Gastrocnemius medialis (tissue), 4 donors: ENCODE results near the gene AGAP1. TPM values are rescaled to one million over a fixed set of nuclear protein-coding genes. Genes with fewer than 3 reads are reported as not detected.

Experiments used
- ATAC-seq, 2 donors: fragments of 150-250 bp; one replicate each; pipeline ENCODE4 v1.9.1; 2016
- DNase-seq, 2 donors: peaks; one replicate each; pipeline ENCODE4 v3.0.0-alpha.2; 2019
- H3K27ac ChIP-seq, 4 donors: fragments of 200-600 bp; sonication (generic); 1 replicate in 1 of 4; 2 replicates in 3 of 4; pipeline ENCODE4 v1.5.1; 2016 to 2018; ENCODE audit warnings: mild to moderate bottlenecking in 2 of 4, moderate library complexity in 1 of 4
- H3K27me3 ChIP-seq, 3 donors: fragments of 200-600 bp; sonication (generic) in 2 of 3; 1 replicate in 1 of 3; 2 replicates in 2 of 3; pipeline versions ENCODE4 v1.5.1 to v1.6.0; 2016 to 2019; ENCODE audit warnings: mild to moderate bottlenecking in 1 of 3, moderate library complexity in 1 of 3
- H3K36me3 ChIP-seq, 2 donors: fragments of 200-600 bp; sonication (generic) in 1 of 2; one replicate each; pipeline ENCODE4 v1.5.1; 2017 to 2018
- H3K4me1 ChIP-seq, 2 donors: fragments of 200-600 bp; sonication (generic) in 1 of 2; one replicate each; pipeline ENCODE4 v1.5.1; 2016 to 2017; ENCODE audit warnings: mild to moderate bottlenecking in 2 of 2
- H3K4me3 ChIP-seq, 4 donors: fragments of 200-600 bp; sonication (generic) in 3 of 4; 1 replicate in 1 of 4; 2 replicates in 3 of 4; pipeline ENCODE4 v1.5.1; 2016 to 2019; ENCODE audit warnings: mild to moderate bottlenecking in 2 of 4
- H3K9me3 ChIP-seq, 3 donors: fragments of 200-600 bp; sonication (generic) in 2 of 3; 1 replicate in 1 of 3; 2 replicates in 2 of 3; pipeline ENCODE4 v1.5.1; 2016 to 2019
- POLR2A ChIP-seq, 2 donors: fragments of 450-650 bp; IDR thresholded peaks; one replicate each; pipeline ENCODE4 v1.6.1; 2017; ENCODE audit warnings: antibody characterized with exemption in 2 of 2, mild to moderate bottlenecking in 2 of 2, moderate library complexity in 2 of 2
- in situ Hi-C, 4 donors: fragments of 200-750 bp; cut with MboI; loops; one replicate each; pipeline versions ENCODE4 v1.15.0 to v1.8.0; 2017; ENCODE audit warnings: low sequenced_read_pairs in 4 of 4
- intact Hi-C: fragments of 100-400 bp; cut with DNase I; formaldehyde crosslinking; loops from one replicate; pipeline ENCODE4 v1.15.1; 2023; ENCODE audit warnings: low total_unique reads
- total RNA-seq, 4 donors: library from RNA; depleted of rRNA; stranded (reverse); fragments of >200 nt; gene quantifications; one replicate each; pipeline versions ENCODE4 v1.1.0 to v1.2.3, GENCODE V29; 2016
- TF ChIP-seq, protein P1 (sequence below), 5 experiments: fragments of 450-650 bp in 3 of 5; fragments of 200-600 bp in 2 of 5; sonication (generic) in 2 of 5; IDR thresholded peaks in 4 of 5; conservative IDR thresholded peaks in 1 of 5; 1 replicate in 4 of 5; 2 replicates in 1 of 5; pipeline ENCODE4 v1.5.1; 2016 to 2019; ENCODE audit warnings: antibody characterized with exemption in 5 of 5, mild to moderate bottlenecking in 3 of 5, moderate library complexity in 3 of 5

The AGAP1 gene
- total RNA-seq, 4 donors from 2014 or later, result 8.5 to 26.8 (median 14.4) TPM

DNA sequence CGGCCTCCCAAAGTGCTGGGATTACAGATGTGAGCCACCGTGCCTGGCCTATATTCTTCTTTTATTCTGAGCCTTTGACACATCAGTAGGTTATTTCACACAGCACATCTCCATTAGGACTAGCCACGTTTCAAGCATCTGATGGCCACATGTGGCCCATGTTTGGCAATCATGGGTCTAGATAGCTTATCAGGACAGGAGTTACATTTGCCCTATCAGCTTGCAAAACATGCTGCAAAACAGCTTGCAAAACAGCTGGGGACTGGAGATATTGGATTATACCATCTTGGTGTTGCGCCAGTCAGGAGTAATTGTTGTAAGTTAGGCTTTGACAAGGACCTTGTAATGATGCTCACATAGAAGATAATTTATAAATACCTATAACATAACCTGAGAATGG is 579.4 kb downstream of the AGAP1 start:
- Histone ChIP-seq H3K27ac (no peak overlapping the region), H3K9me3 (no peaks in the 10 kb centered on the region), H3K36me3 (no peaks in the 10 kb centered on the region), H3K27me3 (no peaks in the 10 kb centered on the region), H3K4me1 (no peaks in the 10 kb centered on the region), H3K4me3 (no peak overlapping the region)
- intact Hi-C loops, result no loop called here
- ATAC-seq, result no peak
- in situ Hi-C loops, result no loop called here
- TF ChIP-seq, protein P1, sequence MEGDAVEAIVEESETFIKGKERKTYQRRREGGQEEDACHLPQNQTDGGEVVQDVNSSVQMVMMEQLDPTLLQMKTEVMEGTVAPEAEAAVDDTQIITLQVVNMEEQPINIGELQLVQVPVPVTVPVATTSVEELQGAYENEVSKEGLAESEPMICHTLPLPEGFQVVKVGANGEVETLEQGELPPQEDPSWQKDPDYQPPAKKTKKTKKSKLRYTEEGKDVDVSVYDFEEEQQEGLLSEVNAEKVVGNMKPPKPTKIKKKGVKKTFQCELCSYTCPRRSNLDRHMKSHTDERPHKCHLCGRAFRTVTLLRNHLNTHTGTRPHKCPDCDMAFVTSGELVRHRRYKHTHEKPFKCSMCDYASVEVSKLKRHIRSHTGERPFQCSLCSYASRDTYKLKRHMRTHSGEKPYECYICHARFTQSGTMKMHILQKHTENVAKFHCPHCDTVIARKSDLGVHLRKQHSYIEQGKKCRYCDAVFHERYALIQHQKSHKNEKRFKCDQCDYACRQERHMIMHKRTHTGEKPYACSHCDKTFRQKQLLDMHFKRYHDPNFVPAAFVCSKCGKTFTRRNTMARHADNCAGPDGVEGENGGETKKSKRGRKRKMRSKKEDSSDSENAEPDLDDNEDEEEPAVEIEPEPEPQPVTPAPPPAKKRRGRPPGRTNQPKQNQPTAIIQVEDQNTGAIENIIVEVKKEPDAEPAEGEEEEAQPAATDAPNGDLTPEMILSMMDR (IDR thresholded peaks at IDR 0.05 in 4 of 5, conservative IDR thresholded peaks at IDR 0.05 in 1 of 5), result no peak
- TF ChIP-seq POLR2A (IDR thresholded peaks at IDR 0.05), result no peak
- DNase-seq, result no peak

DNA sequence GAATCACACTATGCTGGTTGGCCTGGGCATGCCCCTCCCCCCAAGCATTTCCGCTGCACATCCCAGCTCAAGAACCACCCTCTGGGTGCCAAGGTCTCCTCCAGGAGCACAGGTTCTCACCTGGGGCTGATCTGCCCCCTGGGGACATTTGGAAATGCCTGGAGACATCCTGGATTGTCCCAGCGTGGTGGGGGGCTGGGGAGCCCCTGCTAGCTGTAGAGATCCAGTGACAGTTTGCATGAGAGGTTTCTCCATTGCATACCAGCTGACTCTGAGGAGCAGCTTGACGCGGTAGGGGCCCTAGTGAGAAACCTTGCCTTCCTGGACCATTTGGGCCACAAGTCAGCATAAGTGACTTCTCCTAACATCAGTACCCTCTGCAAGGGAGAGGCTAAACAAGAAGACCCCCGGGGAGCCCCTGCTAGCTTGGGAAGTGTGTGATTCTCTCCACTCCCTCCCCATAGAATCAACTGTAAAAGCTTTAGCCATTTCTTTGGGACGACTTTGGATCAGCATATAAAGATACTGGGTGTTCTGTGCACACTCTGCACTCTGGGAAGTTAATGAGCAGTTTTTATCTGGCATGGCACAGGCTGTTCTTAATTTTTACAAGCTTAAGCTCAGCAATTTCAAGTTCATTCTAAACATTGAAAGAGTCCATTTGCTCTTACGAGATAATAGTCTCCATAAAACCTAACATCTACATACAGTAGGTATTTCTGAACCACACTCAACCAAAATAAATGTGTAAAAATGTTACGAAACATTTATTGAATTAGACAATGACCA is 580.2 kb downstream of the AGAP1 start:
- Histone ChIP-seq H3K4me3 (no peak overlapping the region), H3K27ac (no peak overlapping the region), H3K4me1 (no peaks in the 10 kb centered on the region), H3K36me3 (no peaks in the 10 kb centered on the region), H3K9me3 (no peaks in the 10 kb centered on the region), H3K27me3 (no peaks in the 10 kb centered on the region)
- in situ Hi-C loops, result no loop called here
- intact Hi-C loops, result no loop called here
- TF ChIP-seq POLR2A (IDR thresholded peaks at IDR 0.05), result no peak
- TF ChIP-seq, protein P1 (IDR thresholded peaks at IDR 0.05 in 4 of 5, conservative IDR thresholded peaks at IDR 0.05 in 1 of 5), result no peak
- DNase-seq (no peak), ATAC-seq (no peak)

DNA sequence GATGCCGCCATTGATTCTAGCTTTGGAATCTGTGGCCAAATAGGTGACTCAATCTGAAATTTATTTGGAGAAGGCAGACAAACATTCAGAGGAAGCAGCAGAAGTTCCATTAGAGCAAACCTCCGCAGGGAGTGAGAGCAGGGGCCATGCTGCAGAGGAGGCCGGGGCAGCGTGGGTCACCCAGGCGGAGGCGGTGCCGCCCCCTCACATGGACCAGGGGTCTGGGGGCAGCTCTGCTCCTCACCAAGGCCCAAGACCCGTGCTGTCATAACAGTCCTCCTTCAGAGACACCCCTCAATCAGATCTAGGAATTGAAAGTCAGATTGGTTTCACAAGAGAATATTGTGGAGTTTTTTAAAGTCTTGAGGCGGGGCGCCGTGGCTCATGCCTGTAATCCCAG is 582.0 kb downstream of the AGAP1 start:
- intact Hi-C loops (no loop called here), in situ Hi-C loops (no loop called here)
- no peaks in the 10 kb centered on the region for H3K36me3 ChIP-seq
- H3K27me3 ChIP-seq, result no peaks in the 10 kb centered on the region
- no peaks in the 10 kb centered on the region for H3K4me1 ChIP-seq
- TF ChIP-seq, protein P1 (IDR thresholded peaks at IDR 0.05 in 4 of 5, conservative IDR thresholded peaks at IDR 0.05 in 1 of 5), result no peak
- no peak for TF ChIP-seq POLR2A (IDR thresholded peaks at IDR 0.05)
- H3K27ac ChIP-seq, result no peak overlapping the region
- ATAC-seq, result no peak
- no peaks in the 10 kb centered on the region for H3K9me3 ChIP-seq
- no peak overlapping the region for H3K4me3 ChIP-seq
- DNase-seq, result no peak

DNA sequence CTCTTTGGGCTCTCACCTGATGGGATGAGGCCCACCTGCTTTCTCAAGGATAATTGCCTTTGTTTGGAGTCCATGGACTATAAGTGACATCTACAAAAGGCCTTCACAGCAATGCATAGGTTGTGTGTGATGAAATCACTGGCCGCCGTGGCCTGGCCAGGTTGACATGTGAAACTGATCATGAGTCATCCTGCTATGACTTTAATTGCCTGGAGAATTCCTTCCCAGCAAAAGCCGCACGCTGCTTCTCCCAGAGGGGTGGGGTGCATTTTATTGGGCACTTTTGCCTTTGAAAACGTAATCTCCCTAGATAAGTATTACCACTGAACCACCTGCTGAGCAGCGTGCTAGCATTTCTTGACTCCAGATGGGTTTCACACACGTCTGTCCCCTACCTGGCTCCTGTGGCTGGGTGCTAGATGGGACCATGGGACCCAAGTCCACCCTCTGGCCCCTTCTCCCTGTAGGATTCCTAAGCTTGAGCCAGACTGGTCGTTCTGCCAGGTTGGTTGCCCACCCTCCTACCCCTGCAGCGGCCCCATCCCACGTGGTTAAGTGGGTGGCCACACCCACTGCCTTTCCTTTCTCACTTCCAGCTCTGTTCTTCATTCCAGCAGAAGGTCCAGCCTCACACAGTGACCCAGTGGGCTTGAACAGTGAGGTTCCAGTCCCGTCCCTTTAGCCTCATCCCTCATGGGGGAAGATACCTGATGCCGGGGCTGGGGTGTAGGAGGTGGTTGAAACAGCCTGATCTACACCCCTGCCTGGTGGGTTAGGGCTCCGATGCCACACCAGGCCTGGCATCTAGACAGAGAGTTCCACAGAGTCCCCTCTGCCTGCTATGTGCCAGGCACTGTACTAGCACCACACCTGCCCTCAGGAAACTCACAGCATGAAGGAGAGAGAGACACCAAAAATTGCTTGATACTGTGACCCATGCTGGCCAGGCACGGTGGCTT is 584.7 kb downstream of the AGAP1 start:
- Histone ChIP-seq H3K4me1 (no peaks in the 10 kb centered on the region), H3K27ac (no peak overlapping the region), H3K4me3 (no peak overlapping the region), H3K9me3 (no peaks in the 10 kb centered on the region), H3K36me3 (no peaks in the 10 kb centered on the region), H3K27me3 (no peaks in the 10 kb centered on the region)
- intact Hi-C loops (no loop called here), in situ Hi-C loops (no loop called here)
- peak in 1 of 2 donors; percentile 50 for ATAC-seq
- peak in 1 of 2 donors; percentile 16 for DNase-seq
- no peak for TF ChIP-seq POLR2A (IDR thresholded peaks at IDR 0.05)
- TF ChIP-seq, protein P1 (IDR thresholded peaks at IDR 0.05 in 4 of 5, conservative IDR thresholded peaks at IDR 0.05 in 1 of 5), result no peak
